GM21619 (cell line): ENCODE data around the gene GNB2.

ENCODE experiments used
- ATAC-seq: cut with Tn5 transposase; IDR thresholded peaks from one replicate; pipeline ENCODE4 v1.9.1; 2021; ENCODE audit not compliant: unreplicated experiment

GNB2 gene

GRCh38 chr7:100673302-100673941 lies at the start of gene GNB2:
Gene GNB2 (plus strand): TSS chr7:100673740. CDS start chr7:100676266, 2,526 bp downstream.
- ATAC-seq: peak; percentile 56

DNA sequence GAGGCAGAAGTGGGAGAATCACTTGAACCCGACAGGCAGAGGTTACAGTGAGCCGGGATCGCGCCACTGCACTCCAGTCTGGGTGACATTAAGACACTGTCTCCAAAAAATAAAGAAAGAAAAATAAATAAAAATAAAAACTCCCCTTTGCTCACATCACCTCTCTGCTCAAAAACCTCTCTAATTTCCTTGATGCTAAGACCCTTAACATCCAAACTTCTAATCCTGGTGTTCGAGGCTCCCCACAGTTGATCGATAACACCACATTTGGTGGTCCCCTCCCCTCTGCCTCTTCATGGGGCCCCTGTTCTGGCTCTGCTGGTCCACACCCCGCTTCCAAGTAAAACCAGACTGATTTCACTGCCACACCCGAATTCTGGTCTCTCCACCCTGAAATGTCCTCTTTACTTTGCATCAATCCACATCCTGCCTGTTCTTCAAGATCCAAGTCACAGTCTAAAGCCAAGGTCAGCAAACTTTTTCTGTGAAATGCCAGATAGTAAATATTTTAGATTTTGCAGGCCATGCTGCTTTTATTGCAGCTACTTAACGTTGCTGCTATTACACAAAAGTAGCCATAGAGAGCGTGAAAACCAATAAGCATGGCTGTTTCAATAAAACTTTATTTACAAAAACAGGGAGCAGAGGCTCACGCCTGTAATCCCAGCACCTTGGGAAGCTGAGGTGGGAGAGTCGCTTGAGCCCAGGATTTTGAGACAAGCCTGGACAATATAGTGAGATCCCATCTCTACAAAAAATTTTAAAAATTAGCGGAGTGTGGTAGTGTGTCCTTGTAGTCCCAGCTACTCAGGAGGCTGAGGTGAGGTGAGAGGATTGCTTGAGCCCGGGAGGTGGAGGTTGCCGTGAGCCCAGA lies 49.4 kb upstream of the GNB2 start:
- ATAC-seq: no peak

DNA sequence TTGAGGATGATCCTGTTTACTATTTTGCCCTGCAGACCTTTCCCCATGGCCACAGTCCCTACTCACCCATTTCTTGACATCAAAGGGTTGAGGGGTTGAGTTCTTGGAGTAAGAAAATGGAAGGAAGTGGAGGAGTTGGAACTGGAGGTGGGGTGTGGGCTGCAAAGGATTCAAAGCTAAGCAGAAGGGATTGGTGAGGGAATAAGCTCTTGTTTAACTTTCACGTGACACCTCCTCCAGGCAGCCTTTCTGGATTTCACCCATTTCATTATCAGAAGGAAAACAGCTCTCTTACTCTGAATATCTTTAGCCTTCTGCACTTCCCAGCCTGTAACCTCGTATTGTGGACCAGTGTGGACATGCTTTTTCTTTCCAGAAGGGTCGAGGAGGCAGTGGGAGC lies 47.5 kb upstream of the GNB2 start:
- ATAC-seq: no peak

- ATAC-seq: peak; percentile 81
Observed at GRCh38 chr7:100626530-100627237, 46.9 kb upstream of the GNB2 start.

- ATAC-seq: no peak
Observed at GRCh38 chr7:100627238-100627549, 46.3 kb upstream of the GNB2 start.

DNA sequence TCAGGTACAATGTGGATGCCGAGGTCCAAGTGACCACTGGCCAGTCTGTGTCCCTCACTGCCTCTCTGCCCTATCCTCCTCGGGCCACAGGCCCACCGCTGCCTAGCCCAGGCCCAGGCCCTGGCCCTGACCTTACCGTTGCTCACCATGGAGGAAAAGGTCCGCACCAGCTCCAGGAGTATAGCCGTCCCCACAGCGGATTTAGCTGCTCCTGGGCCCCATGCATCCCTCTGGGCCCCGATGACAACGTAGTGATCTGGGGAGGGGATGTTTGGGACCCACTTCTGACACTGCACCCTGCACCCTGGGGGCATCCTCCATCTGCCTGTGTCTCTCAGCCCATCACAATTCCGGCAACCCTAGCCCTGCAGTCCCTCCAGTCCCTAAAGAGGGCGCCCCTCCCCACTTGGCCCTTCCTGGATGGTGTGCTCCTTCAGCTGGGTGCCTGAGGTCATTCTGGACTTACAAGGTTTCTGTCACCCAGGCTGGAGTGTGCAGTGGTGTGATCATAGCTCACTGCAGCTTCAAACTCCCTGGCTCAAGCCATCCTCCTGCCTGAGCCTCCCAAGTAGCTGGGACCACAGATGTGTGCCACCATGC lies 44.3 kb upstream of the GNB2 start:
- ATAC-seq: no peak

DNA sequence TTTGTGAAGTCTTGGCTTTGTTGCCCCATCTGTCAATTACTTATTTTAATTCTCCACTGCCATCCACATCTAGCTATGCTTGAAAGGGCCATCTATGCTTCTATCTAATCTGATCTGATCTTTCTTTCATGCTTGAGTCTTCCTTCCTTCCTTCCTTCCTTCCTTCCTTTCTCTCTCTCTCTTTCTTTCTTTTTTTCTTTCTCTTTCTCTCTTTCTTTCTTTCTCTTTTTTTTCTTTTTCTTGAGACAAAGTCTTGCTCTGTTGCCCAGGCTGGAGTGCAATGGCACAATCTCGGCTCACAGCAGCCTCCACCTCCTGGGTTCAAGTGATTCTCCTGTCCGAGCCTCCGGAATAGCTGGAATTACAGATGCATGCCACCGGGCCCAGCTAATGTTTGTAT lies 43.5 kb upstream of the GNB2 start:
- no peak for ATAC-seq

- ATAC-seq: no peak
Observed at GRCh38 chr7:100632951-100633717, 40.4 kb upstream of the GNB2 start.

DNA sequence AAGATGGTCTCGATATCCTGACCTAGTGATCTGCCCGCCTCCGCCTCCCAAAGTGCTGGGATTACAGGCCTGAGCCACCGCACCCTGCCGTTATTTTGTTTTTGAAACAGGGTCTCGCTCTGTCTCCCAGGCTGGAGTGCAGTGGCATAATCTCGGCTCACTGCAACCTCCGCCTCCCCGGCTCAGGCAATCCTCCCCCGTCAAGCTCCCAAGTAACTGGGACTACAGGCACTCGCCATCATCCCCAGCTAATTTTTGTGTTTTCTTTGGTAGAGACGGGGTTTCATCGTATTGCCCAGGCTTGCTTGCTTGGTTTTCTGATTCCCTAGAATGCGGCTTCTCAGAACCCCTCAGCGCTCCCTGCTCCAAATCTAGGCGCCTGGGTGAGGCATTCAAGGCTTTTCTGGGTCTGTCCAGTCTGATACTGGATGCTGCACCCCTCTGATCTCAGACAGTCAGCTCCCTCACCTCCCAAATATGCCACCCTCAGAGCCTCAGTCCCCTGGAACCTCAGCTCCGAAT lies 33.5 kb upstream of the GNB2 start:
- ATAC-seq: no peak

DNA sequence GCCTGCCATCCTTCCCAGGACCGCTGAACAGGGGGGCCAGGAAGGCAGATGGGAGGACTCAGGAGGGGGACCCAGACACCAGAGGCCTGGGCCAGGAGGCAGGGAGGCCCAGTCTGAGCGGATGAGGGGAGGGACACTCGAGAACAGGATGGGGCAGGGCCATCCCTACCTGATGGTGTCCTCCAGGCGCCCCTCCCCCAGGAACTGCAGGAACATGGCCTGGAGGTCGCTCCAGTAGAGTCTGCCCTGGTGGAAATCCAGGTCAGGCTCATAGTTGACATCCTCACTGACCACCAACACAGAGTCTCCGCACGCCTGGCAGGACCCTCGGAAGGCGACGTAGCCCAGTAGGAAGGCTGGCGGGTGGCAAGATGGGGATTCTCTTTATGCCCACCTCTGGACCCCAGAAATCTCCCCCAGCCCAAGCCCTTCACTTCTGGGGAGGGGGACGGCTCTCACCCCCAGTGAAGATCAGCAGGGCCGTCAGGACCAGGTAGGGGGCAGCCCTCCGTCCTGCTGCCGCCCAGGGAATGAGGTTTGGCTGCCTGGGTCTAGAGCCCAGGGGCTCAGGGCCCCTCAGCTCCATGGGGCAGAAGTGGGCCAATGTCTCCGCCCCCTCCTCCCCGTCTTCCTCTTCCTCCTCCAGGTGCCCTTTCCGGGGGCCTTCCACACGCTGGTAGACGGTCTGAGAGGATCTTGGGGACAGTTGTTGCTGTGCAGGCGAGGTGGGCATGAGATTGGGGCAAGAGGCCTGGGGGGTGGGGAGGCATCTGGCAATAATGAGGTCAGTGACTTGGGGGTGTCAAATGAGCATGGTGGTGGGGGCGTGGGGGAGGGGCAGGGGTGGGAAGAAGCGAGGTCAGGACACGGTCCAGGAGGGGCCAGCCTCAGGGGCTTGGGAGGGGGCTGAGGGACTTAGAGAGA lies 32.8 kb upstream of the GNB2 start:
- no peak for ATAC-seq

DNA sequence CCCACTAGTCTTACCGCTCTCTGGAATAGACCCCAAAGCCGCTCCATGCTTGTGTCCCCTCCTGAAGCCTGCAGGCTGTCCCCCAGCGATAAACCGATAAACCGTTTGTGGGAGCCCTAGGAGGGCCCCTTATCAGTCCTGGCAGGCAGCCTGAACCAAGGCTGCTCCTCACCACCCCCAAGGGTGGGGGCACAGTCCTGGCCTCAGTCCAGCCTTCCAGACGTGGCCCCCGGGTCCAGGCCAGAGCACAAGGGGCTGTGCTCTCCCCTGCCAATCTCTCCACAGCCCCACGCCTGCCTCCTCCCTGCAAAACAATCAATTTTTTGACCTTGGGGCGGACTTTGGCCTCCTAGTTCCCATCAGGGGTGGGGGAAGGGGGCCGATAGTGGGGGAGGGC lies 32.1 kb upstream of the GNB2 start, which contains the start of gene TFR2:
Gene TFR2, minus strand, starts transcription at position 90 of the 397 bp plus-strand sequence. Its CDS starts 43 bp downstream, at position 47.
- no peak for ATAC-seq

- ATAC-seq: no peak
Observed at GRCh38 chr7:100641860-100642533, 31.5 kb upstream of the GNB2 start.

- ATAC-seq: no peak
Observed at GRCh38 chr7:100642534-100642907, 31.0 kb upstream of the GNB2 start.

- no peak for ATAC-seq
Observed at GRCh38 chr7:100649826-100650565, 23.5 kb upstream of the GNB2 start.

DNA sequence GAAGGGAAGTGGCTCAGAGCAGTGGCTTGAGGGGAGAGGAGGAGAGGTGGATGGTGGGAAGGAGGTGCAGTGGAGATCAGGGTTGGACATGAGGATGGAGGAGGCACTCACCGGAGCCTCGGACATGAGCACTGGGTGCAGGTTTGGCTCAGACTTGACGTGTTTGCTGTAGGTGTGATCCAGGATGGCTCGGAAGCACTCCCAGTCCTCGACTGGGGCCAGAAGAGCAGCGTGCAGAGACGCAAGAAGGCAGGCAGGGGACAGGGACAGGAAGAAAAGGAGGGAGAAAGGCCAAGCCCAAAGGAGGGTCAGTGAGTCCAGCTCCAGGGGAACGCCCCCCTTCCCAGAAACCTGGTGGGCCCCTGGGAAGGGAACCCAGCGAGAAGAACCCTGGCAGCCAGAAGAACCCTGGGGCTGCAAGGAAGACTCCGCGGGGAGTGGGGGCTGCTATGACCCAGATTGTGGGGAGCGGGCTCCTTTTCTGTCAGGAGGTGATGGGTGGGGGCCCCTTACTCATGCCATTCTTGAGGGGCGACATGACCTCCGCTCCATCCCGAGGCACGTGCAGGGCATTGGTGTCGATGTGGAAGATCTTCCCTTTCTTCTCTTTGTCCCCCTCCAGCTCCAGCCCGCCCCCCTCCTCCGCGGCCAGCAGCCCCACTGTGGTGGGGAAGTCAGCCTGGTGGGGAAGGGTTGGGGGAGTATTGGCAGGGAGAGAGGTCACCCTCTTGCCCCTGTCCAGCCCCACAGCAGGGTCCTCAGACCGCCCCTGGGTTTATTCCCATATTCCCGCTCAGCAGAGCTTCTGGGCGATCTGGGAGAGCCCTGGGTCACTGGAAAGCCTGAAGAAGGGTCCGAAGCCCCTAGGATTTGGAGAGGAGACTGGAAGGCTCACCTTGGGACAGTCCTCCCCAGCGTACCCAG lies 18.4 kb upstream of the GNB2 start:
- ATAC-seq: no peak

GRCh38 chr7:100655908-100656674 lies 17.4 kb upstream of the GNB2 start, which contains the start of gene ACTL6B:
Gene ACTL6B (minus strand): TSS chr7:100656448. CDS start chr7:100656354, 94 bp downstream.
- ATAC-seq: no peak
